ENCODE results near the gene BCAS1. TPM values are rescaled to one million over a fixed set of nuclear protein-coding genes. Genes with fewer than 3 reads are reported as not detected.

The BCAS1 gene
- total RNA-seq, 1 experiment from 2014 or later: 0.17 TPM

GRCh38 chr20:53952528-53953096, 117.8 kb downstream of the BCAS1 start:
- peak; percentile 74 for TF ChIP-seq SRF (IDR thresholded peaks at IDR 0.05; ENCODE audit: low read depth)
- no peak for TF ChIP-seq SIN3A (IDR thresholded peaks at IDR 0.05; ENCODE audit: low read depth)
- Histone ChIP-seq H3K9me2 (ENCODE audit: insufficient read depth) (no peaks in the 10 kb centered on the region), H3K27me3 (ENCODE audit: insufficient read depth, low read length) (no peaks in the 10 kb centered on the region), H3K9me3 (ENCODE audit: control insufficient read depth in 1 of 2, insufficient read depth in 1 of 2, low read depth in 1 of 2, low read length in 2 of 2) (no peaks in the 10 kb centered on the region), H3K79me2 (ENCODE audit: insufficient read depth, low read length) (no peaks in the 10 kb centered on the region), H2AFZ (ENCODE audit: low read depth, low read length, poor library complexity, severe bottlenecking) (no peak overlapping the region), H3K4me3 (replicated peaks in 1 of 2; ENCODE audit: low read depth in 1 of 2, low read length in 2 of 2) (no peak overlapping the region), H3K9ac (ENCODE audit: low read length) (no peak overlapping the region), H3K36me3 (ENCODE audit: control insufficient read depth in 1 of 2, insufficient read depth in 2 of 2, low read length in 2 of 2) (no peaks in the 10 kb centered on the region), H4K20me1 (ENCODE audit: insufficient read depth) (no peaks in the 10 kb centered on the region), H3K27ac (ENCODE audit: low read depth, low read length) (no peak overlapping the region), H3K4me1 (ENCODE audit: control insufficient read depth in 1 of 2, insufficient read depth in 2 of 2, low read length in 2 of 2) (peaks cover 6 to 15% of the 10 kb centered on the region in 2 experiments; a peak in 2 of 4 replicates), H3K4me2 (ENCODE audit: low read length) (no peak overlapping the region)
- BruUV-seq (replicated peaks): no TSS peak
- ATAC-seq (no peak), DNase-seq (ENCODE audit: low read depth, low spot score) (no peak)
- POLR2A ChIA-PET: no interaction called here
- CTCF ChIA-PET: interaction anchor here (1.0 kb wide), 1 partner anchor 247 kb away, joined by 3 read pairs; no protein-coding TSS in a partner anchor
- RAD21 ChIA-PET (ENCODE audit: low non-redundant PET in 1 of 2, low total read pairs in 2 of 2, uncharacterized antibody in 2 of 2, unreplicated experiment in 2 of 2): no interaction called here
- intact Hi-C loops (cut with micrococcal nuclease): no loop called here

GRCh38 chr20:53950578-53950977, 119.8 kb downstream of the BCAS1 start:
- ChIA-PET CTCF (no interaction called here), RAD21 (ENCODE audit: low non-redundant PET in 1 of 2, low total read pairs in 2 of 2, uncharacterized antibody in 2 of 2, unreplicated experiment in 2 of 2) (no interaction called here), POLR2A (no interaction called here)
- H3K4me3 ChIP-seq (replicated peaks in 1 of 2; ENCODE audit: low read depth in 1 of 2, low read length in 2 of 2): no peak overlapping the region
- no peaks in the 10 kb centered on the region for H4K20me1 ChIP-seq (ENCODE audit: insufficient read depth)
- H3K4me2 ChIP-seq (ENCODE audit: low read length): no peak overlapping the region
- BruUV-seq (replicated peaks): no TSS peak
- H3K79me2 ChIP-seq (ENCODE audit: insufficient read depth, low read length): no peaks in the 10 kb centered on the region
- intact Hi-C loops (cut with micrococcal nuclease): no loop called here
- no peaks in the 10 kb centered on the region for H3K36me3 ChIP-seq (ENCODE audit: control insufficient read depth in 1 of 2, insufficient read depth in 2 of 2, low read length in 2 of 2)
- DNase-seq (ENCODE audit: low read depth, low spot score) (no peak), ATAC-seq (no peak)
- H3K4me1 ChIP-seq (ENCODE audit: control insufficient read depth in 1 of 2, insufficient read depth in 2 of 2, low read length in 2 of 2): peaks cover 6 to 15% of the 10 kb centered on the region in 2 experiments; a peak in 2 of 4 replicates
- H3K27ac ChIP-seq (ENCODE audit: low read depth, low read length): no peak overlapping the region
- H3K9me2 ChIP-seq (ENCODE audit: insufficient read depth): no peaks in the 10 kb centered on the region
- H3K9me3 ChIP-seq (ENCODE audit: control insufficient read depth in 1 of 2, insufficient read depth in 1 of 2, low read depth in 1 of 2, low read length in 2 of 2): no peaks in the 10 kb centered on the region
- H3K9ac ChIP-seq (ENCODE audit: low read length): no peak overlapping the region
- TF ChIP-seq EZH2 (IDR thresholded peaks at IDR 0.05): no peak
- no peak for TF ChIP-seq CEBPB (IDR thresholded peaks at IDR 0.05; ENCODE audit: low read depth)
- TF ChIP-seq EZH2phosphoT487 (IDR thresholded peaks at IDR 0.05; ENCODE audit: borderline replicate concordance): no peak
- TF ChIP-seq SRF (IDR thresholded peaks at IDR 0.05; ENCODE audit: low read depth): no peak
- no peak for TF ChIP-seq SP1 (IDR thresholded peaks at IDR 0.05; ENCODE audit: low read depth)
- TF ChIP-seq ELF1 (IDR thresholded peaks at IDR 0.05; ENCODE audit: borderline replicate concordance, low read depth): no peak
- TF ChIP-seq YY1 (IDR thresholded peaks at IDR 0.05; ENCODE audit: extremely low read depth, insufficient replicate concordance, low read depth, low read length): no peak
- no peak for TF ChIP-seq ZNF274 (IDR thresholded peaks at IDR 0.05; ENCODE audit: low read depth, low read length)
- TF ChIP-seq ZFX (IDR thresholded peaks at IDR 0.05): no peak
- TF ChIP-seq CBX3 (IDR thresholded peaks at IDR 0.05; ENCODE audit: low read depth): no peak
- TF ChIP-seq POLR2A (IDR thresholded peaks at IDR 0.05; ENCODE audit: borderline replicate concordance, extremely low read depth, insufficient read depth, insufficient read length): no peak
- TF ChIP-seq JUND (IDR thresholded peaks at IDR 0.05): no peak
- TF ChIP-seq, protein P1, sequence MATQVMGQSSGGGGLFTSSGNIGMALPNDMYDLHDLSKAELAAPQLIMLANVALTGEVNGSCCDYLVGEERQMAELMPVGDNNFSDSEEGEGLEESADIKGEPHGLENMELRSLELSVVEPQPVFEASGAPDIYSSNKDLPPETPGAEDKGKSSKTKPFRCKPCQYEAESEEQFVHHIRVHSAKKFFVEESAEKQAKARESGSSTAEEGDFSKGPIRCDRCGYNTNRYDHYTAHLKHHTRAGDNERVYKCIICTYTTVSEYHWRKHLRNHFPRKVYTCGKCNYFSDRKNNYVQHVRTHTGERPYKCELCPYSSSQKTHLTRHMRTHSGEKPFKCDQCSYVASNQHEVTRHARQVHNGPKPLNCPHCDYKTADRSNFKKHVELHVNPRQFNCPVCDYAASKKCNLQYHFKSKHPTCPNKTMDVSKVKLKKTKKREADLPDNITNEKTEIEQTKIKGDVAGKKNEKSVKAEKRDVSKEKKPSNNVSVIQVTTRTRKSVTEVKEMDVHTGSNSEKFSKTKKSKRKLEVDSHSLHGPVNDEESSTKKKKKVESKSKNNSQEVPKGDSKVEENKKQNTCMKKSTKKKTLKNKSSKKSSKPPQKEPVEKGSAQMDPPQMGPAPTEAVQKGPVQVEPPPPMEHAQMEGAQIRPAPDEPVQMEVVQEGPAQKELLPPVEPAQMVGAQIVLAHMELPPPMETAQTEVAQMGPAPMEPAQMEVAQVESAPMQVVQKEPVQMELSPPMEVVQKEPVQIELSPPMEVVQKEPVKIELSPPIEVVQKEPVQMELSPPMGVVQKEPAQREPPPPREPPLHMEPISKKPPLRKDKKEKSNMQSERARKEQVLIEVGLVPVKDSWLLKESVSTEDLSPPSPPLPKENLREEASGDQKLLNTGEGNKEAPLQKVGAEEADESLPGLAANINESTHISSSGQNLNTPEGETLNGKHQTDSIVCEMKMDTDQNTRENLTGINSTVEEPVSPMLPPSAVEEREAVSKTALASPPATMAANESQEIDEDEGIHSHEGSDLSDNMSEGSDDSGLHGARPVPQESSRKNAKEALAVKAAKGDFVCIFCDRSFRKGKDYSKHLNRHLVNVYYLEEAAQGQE (IDR thresholded peaks at IDR 0.05; ENCODE audit: low read depth): no peak
- H2AFZ ChIP-seq (ENCODE audit: low read depth, low read length, poor library complexity, severe bottlenecking): no peak overlapping the region
- no peaks in the 10 kb centered on the region for H3K27me3 ChIP-seq (ENCODE audit: insufficient read depth, low read length)
